NB4 (cell line): ENCODE measurements around the gene SLCO3A1.

Source experiments
- CTCF ChIP-seq: IDR thresholded peaks from one replicate; pipeline ENCODE4 v1.5.1; 2012; ENCODE audit warnings: low read depth, low read length
- POLR2A ChIP-seq: IDR thresholded peaks from 2 replicates; pipeline ENCODE4 v1.6.1; 2011; ENCODE audit warnings: mild to moderate bottlenecking; ENCODE audit not compliant: insufficient read length; ENCODE audit errors: extremely low read depth

GRCh38 chr15:92195241-92195640 lies 341.7 kb downstream of the SLCO3A1 start:
- no peak for TF ChIP-seq CTCF
- no peak for TF ChIP-seq POLR2A
